HepG2 (cell line): ENCODE data around the gene NRL. TPM values are rescaled to one million over a fixed set of nuclear protein-coding genes. Genes with fewer than 3 reads are reported as not detected.

Experiments used
- ASH2L ChIP-seq: fragments of 300-600, 200-600 bp; sonication (generic); IDR thresholded peaks from 2 replicates; pipeline ENCODE4 v1.7.0; 2017; ENCODE audit warnings: low read depth, mild to moderate bottlenecking, moderate library complexity, mixed read lengths, low read length; ENCODE audit not compliant: insufficient read length
- CENPT ChIP-seq: sonication (generic); formaldehyde crosslinking; IDR thresholded peaks from 2 replicates; pipeline ENCODE4 v1.8.0; 2022; ENCODE audit warnings: low read depth, mild to moderate bottlenecking, moderate library complexity, missing genetic modification reagents
- FOXK1 ChIP-seq: sonication (generic); formaldehyde crosslinking; IDR thresholded peaks from 2 replicates; pipeline ENCODE4 v1.4.0; 2020; ENCODE audit warnings: low read depth, missing genetic modification reagents, borderline replicate concordance
- GPN1 ChIP-seq: sonication (generic); formaldehyde crosslinking; IDR thresholded peaks from 2 replicates; pipeline ENCODE4 v1.5.1; 2020; ENCODE audit warnings: missing genetic modification reagents, borderline replicate concordance
- JUND ChIP-seq: sonication (generic); formaldehyde crosslinking; IDR thresholded peaks from 2 replicates; pipeline ENCODE4 v1.8.0; 2022; ENCODE audit warnings: mild to moderate bottlenecking, missing genetic modification reagents
- MEF2D ChIP-seq: sonication (generic); formaldehyde crosslinking; IDR thresholded peaks from 2 replicates; pipeline ENCODE4 v1.5.1; 2020; ENCODE audit warnings: mild to moderate bottlenecking, missing genetic modification reagents
- PHF20 ChIP-seq: sonication (generic); formaldehyde crosslinking; IDR thresholded peaks from 2 replicates; pipeline ENCODE4 v1.5.0; 2020; ENCODE audit warnings: mild to moderate bottlenecking, missing genetic modification reagents
- POLR2A ChIP-seq, 2 experiments: IDR thresholded peaks; 2 replicates each; pipeline ENCODE4 v1.6.1; 2011; ENCODE audit warnings: low read depth in 2 of 2, low read length in 2 of 2, mild to moderate bottlenecking in 1 of 2, moderate library complexity in 1 of 2; ENCODE audit not compliant: insufficient read depth in 1 of 2
- POLR2AphosphoS5 ChIP-seq: IDR thresholded peaks from 2 replicates; pipeline ENCODE4 v1.6.1; 2012; ENCODE audit warnings: low read depth, low read length
- ZNF317 ChIP-seq: sonication (generic); formaldehyde crosslinking; IDR thresholded peaks from 2 replicates; pipeline ENCODE4 v1.5.0; 2020; ENCODE audit warnings: mild to moderate bottlenecking, missing genetic modification reagents
- ZNF562 ChIP-seq: sonication (generic); formaldehyde crosslinking; IDR thresholded peaks from 2 replicates; pipeline ENCODE4 v1.8.0; 2022; ENCODE audit warnings: missing genetic modification reagents, borderline replicate concordance
- ZNF605 ChIP-seq: sonication (generic); formaldehyde crosslinking; IDR thresholded peaks from 2 replicates; pipeline ENCODE4 v1.8.0; 2022; ENCODE audit warnings: mild to moderate bottlenecking, missing genetic modification reagents
- ZNF670 ChIP-seq: sonication (generic); formaldehyde crosslinking; IDR thresholded peaks from 2 replicates; pipeline ENCODE4 v1.8.0; 2022; ENCODE audit warnings: mild to moderate bottlenecking, missing genetic modification reagents, borderline replicate concordance
- ZNF766 ChIP-seq: sonication (generic); formaldehyde crosslinking; IDR thresholded peaks from 2 replicates; pipeline ENCODE4 v1.5.0; 2020; ENCODE audit warnings: missing genetic modification reagents, borderline replicate concordance
- ZSCAN21 ChIP-seq: sonication (generic); formaldehyde crosslinking; IDR thresholded peaks from 2 replicates; pipeline ENCODE4 v1.8.0; 2022; ENCODE audit warnings: mild to moderate bottlenecking, missing genetic modification reagents, moderate library complexity, borderline replicate concordance
- polyA plus RNA-seq, 8 experiments: library from polyadenylated mRNA; depleted of rRNA in 3 of 8; stranded (reverse) in 7 of 8; unstranded in 1 of 8; fragments of >200 nt; fragmentation: Illumina TruSeq in 4 of 8; extraction: Trizol in 4 of 8; gene quantifications; 2 replicates each; pipeline versions ENCODE4 v1.2.1 to v1.2.3, GENCODE V29; 2011 to 2016; ENCODE audit warnings: low read depth in 4 of 8, missing spikeins in 1 of 8, mixed read lengths in 1 of 8; ENCODE audit not compliant: insufficient read depth in 1 of 8
- total RNA-seq, 5 experiments: library from RNA; depleted of rRNA; stranded (reverse); fragments of >200 nt; fragmentation: Illumina TruSeq; extraction: Trizol; gene quantifications; 2 replicates each; pipeline ENCODE4 v1.2.3, GENCODE V29; 2016; ENCODE audit warnings: low read depth in 1 of 5
- TF ChIP-seq, protein P1 (sequence below): fragments of 450-650 bp; IDR thresholded peaks from 2 replicates; pipeline ENCODE4 v1.6.1; 2017
- TF ChIP-seq, protein P2 (sequence below): IDR thresholded peaks from 2 replicates; pipeline ENCODE4 v1.6.1; 2016; ENCODE audit warnings: missing genetic modification reagents, missing compliant biosample characterization
- TF ChIP-seq, protein P3 (sequence below): IDR thresholded peaks from 2 replicates; pipeline ENCODE4 v1.6.1; 2016; ENCODE audit warnings: missing compliant biosample characterization, missing genetic modification reagents, borderline replicate concordance
- TF ChIP-seq, protein P4 (sequence below): sonication (generic); formaldehyde crosslinking; IDR thresholded peaks from 2 replicates; pipeline ENCODE4 v1.4.0; 2020; ENCODE audit warnings: missing genetic modification reagents, borderline replicate concordance
- TF ChIP-seq, protein P5 (sequence below): IDR thresholded peaks from 2 replicates; pipeline ENCODE4 v1.6.1; 2016; ENCODE audit warnings: control low read depth
- TF ChIP-seq, protein P6 (sequence below): sonication (generic); formaldehyde crosslinking; IDR thresholded peaks from 2 replicates; pipeline ENCODE4 v1.8.0; 2022; ENCODE audit warnings: low read depth, missing genetic modification reagents
- TF ChIP-seq, protein P7 (sequence below): sonication (generic); formaldehyde crosslinking; IDR thresholded peaks from 2 replicates; pipeline ENCODE4 v1.8.1; 2023; ENCODE audit warnings: mild to moderate bottlenecking, missing genetic modification reagents

NRL gene
- total and polyA plus RNA-seq, 2 of the 13 experiments (the other 11 are each of a cell fraction or from before 2014, with no cell fraction given), result 2.5 to 4.7 TPM

DNA sequence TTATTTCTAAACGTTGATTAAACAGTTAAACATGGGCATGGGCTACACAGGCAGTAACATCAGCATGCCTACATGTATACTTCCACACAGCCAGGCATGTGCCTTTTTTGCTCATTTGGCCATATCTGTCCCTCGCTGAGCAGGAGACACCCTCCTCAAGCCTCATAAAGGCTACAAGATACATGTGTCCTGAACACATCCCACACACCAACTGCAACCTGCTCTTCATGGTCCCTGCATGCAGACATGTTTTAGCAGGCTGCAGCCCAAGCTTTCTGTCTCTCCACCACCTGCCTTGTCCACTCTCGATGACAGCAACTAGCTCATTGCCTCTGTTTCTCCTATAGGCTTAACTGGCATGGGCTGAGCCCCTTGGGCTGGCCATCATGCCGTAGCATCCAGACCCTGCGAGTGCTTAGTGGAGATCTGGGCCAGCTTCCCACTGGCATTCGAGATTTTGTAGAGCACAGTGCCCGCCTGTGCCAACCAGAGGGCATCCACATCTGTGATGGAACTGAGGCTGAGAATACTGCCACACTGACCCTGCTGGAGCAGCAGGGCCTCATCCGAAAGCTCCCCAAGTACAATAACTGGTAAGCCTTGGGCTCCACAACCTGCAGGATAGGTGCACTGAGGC, 18.1 kb downstream of the NRL start (continued):
- TF ChIP-seq, protein P1, sequence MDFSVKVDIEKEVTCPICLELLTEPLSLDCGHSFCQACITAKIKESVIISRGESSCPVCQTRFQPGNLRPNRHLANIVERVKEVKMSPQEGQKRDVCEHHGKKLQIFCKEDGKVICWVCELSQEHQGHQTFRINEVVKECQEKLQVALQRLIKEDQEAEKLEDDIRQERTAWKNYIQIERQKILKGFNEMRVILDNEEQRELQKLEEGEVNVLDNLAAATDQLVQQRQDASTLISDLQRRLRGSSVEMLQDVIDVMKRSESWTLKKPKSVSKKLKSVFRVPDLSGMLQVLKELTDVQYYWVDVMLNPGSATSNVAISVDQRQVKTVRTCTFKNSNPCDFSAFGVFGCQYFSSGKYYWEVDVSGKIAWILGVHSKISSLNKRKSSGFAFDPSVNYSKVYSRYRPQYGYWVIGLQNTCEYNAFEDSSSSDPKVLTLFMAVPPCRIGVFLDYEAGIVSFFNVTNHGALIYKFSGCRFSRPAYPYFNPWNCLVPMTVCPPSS, result no peak
- TF ChIP-seq JUND (no peak), ZNF562 (CRISPR knock-in tag) (no peak), POLR2AphosphoS5 (peak; percentile 78), GPN1 (CRISPR knock-in tag) (no peak), ASH2L (no peak), ZNF670 (CRISPR knock-in tag) (no peak), CENPT (no peak), ZNF766 (no peak), ZNF317 (no peak), PHF20 (no peak), MEF2D (CRISPR knock-in tag) (peak; percentile 3; the same call in 1 of the 2 replicates), ZSCAN21 (CRISPR knock-in tag) (no peak), ZNF605 (CRISPR knock-in tag) (0 out of 2 replicates have a peak, but pooled peaks have one; percentile 26), FOXK1 (CRISPR knock-in tag) (no peak), POLR2A (IDR thresholded peaks at IDR 0.05; ENCODE audit: insufficient read depth in 1 of 2, low read depth in 2 of 2, low read length in 2 of 2) (no peak)
- TF ChIP-seq, protein P2, sequence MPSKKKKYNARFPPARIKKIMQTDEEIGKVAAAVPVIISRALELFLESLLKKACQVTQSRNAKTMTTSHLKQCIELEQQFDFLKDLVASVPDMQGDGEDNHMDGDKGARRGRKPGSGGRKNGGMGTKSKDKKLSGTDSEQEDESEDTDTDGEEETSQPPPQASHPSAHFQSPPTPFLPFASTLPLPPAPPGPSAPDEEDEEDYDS (CRISPR knock-in tag), result no peak
- TF ChIP-seq, protein P3, sequence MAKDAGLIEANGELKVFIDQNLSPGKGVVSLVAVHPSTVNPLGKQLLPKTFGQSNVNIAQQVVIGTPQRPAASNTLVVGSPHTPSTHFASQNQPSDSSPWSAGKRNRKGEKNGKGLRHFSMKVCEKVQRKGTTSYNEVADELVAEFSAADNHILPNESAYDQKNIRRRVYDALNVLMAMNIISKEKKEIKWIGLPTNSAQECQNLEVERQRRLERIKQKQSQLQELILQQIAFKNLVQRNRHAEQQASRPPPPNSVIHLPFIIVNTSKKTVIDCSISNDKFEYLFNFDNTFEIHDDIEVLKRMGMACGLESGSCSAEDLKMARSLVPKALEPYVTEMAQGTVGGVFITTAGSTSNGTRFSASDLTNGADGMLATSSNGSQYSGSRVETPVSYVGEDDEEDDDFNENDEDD (CRISPR knock-in tag), result no peak
- TF ChIP-seq, protein P4, sequence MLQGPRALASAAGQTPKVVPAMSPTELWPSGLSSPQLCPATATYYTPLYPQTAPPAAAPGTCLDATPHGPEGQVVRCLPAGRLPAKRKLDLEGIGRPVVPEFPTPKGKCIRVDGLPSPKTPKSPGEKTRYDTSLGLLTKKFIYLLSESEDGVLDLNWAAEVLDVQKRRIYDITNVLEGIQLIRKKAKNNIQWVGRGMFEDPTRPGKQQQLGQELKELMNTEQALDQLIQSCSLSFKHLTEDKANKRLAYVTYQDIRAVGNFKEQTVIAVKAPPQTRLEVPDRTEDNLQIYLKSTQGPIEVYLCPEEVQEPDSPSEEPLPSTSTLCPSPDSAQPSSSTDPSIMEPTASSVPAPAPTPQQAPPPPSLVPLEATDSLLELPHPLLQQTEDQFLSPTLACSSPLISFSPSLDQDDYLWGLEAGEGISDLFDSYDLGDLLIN, result no peak
- TF ChIP-seq, protein P5, sequence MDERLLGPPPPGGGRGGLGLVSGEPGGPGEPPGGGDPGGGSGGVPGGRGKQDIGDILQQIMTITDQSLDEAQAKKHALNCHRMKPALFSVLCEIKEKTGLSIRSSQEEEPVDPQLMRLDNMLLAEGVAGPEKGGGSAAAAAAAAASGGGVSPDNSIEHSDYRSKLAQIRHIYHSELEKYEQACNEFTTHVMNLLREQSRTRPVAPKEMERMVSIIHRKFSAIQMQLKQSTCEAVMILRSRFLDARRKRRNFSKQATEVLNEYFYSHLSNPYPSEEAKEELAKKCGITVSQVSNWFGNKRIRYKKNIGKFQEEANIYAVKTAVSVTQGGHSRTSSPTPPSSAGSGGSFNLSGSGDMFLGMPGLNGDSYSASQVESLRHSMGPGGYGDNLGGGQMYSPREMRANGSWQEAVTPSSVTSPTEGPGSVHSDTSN (CRISPR knock-in tag), result no peak
- TF ChIP-seq, protein P6, sequence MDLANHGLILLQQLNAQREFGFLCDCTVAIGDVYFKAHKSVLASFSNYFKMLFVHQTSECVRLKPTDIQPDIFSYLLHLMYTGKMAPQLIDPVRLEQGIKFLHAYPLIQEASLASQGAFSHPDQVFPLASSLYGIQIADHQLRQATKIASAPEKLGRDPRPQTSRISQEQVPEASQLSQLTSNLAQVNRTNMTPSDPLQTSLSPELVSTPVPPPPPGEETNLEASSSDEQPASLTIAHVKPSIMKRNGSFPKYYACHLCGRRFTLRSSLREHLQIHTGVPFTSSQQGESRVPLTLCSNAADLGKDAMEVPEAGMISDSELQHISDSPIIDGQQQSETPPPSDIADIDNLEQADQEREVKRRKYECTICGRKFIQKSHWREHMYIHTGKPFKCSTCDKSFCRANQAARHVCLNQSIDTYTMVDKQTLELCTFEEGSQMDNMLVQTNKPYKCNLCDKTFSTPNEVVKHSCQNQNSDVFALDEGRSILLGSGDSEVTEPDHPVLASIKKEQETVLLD (CRISPR knock-in tag), result no peak
- TF ChIP-seq, protein P7, sequence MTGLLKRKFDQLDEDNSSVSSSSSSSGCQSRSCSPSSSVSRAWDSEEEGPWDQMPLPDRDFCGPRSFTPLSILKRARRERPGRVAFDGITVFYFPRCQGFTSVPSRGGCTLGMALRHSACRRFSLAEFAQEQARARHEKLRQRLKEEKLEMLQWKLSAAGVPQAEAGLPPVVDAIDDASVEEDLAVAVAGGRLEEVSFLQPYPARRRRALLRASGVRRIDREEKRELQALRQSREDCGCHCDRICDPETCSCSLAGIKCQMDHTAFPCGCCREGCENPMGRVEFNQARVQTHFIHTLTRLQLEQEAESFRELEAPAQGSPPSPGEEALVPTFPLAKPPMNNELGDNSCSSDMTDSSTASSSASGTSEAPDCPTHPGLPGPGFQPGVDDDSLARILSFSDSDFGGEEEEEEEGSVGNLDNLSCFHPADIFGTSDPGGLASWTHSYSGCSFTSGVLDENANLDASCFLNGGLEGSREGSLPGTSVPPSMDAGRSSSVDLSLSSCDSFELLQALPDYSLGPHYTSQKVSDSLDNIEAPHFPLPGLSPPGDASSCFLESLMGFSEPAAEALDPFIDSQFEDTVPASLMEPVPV (CRISPR knock-in tag), result no peak
